Suprapubic skin (tissue), 4 donors: ENCODE results near the gene TNNI3K. TPM values are rescaled to one million over a fixed set of nuclear protein-coding genes. Genes with fewer than 3 reads are reported as not detected.

Source experiments
- DNase-seq, 2 donors: peaks; one replicate each; pipeline ENCODE4 v3.0.0-alpha.2; 2019; ENCODE audit warnings: low spot score in 2 of 2
- H3K27ac ChIP-seq: fragments of 200-600 bp; sonication (generic); one replicate; pipeline ENCODE4 v1.5.1; 2019
- H3K27me3 ChIP-seq: fragments of 200-600 bp; sonication (generic); one replicate; pipeline ENCODE4 v1.5.1; 2019
- H3K36me3 ChIP-seq: fragments of 200-600 bp; sonication (generic); one replicate; pipeline ENCODE4 v1.5.1; 2019
- H3K4me1 ChIP-seq: fragments of 200-600 bp; sonication (generic); one replicate; pipeline ENCODE4 v1.5.1; 2019
- H3K4me3 ChIP-seq: fragments of 200-600 bp; sonication (generic); one replicate; pipeline ENCODE4 v1.5.1; 2019; ENCODE audit warnings: mild to moderate bottlenecking
- H3K9me3 ChIP-seq: fragments of 200-600 bp; sonication (generic); one replicate; pipeline ENCODE4 v1.5.1; 2019
- CTCF ChIP-seq, 2 donors: fragments of 200-600 bp in 1 of 2; fragments of 450-650 bp in 1 of 2; sonication (generic) in 1 of 2; IDR thresholded peaks; one replicate each; pipeline ENCODE4 v1.5.1; 2016 to 2019; ENCODE audit warnings: antibody characterized with exemption in 2 of 2, mild to moderate bottlenecking in 1 of 2, moderate library complexity in 1 of 2
- EP300 ChIP-seq: sonication (generic); formaldehyde crosslinking; IDR thresholded peaks from one replicate; pipeline ENCODE4 v1.6.1; 2017; ENCODE audit warnings: antibody characterized with exemption
- POLR2A ChIP-seq, 2 donors: fragments of 450-650 bp; IDR thresholded peaks; one replicate each; pipeline ENCODE4 v1.6.1; 2017; ENCODE audit warnings: antibody characterized with exemption in 2 of 2, mild to moderate bottlenecking in 2 of 2, moderate library complexity in 2 of 2
- POLR2AphosphoS5 ChIP-seq, 3 donors: sonication (generic); formaldehyde crosslinking; IDR thresholded peaks; one replicate each; pipeline ENCODE4 v1.6.1; 2017; ENCODE audit warnings: antibody characterized with exemption in 3 of 3
- WGBS: methylation state at CpG from one replicate; pipeline ENCODE4 v1.1.5; 2018; 5-methylcytosine and 5-hydroxymethylcytosine counted together
- total RNA-seq, 4 donors: library from RNA; depleted of rRNA; stranded (reverse); fragments of >200 nt; gene quantifications; one replicate each; pipeline ENCODE4 v1.1.0, GENCODE V29; 2016

Gene TNNI3K
- total RNA-seq, 4 donors from 2014 or later, result 0.76 to 3.2 (median 1.1) TPM; not detected in 1

DNA sequence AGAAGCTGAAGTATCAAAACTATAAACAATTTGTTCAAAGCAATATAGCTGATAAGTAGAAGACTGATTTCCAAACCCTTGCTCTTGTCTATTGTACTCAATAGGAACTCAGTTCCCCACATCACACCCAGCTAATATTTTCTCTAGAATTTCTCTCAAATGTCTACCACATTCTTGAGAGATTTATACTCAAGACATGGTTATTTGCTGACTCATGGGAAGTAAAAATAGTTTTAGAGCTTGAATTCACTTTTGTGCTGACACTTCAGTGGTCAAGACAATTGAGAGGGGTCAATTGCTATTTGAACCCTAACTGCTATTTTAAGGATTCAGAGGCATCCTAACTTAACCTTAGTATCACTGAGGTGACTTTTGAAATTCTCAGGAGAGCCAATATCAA lies 99.0 kb downstream of the TNNI3K start:
- Histone ChIP-seq H3K4me1 (no peaks in the 10 kb centered on the region), H3K36me3 (no peaks in the 10 kb centered on the region), H3K4me3 (no peak overlapping the region), H3K27me3 (no peaks in the 10 kb centered on the region), H3K27ac (no peak overlapping the region), H3K9me3 (no peaks in the 10 kb centered on the region)
- DNase-seq, result no peak
- TF ChIP-seq CTCF (IDR thresholded peaks at IDR 0.05) (no peak), POLR2AphosphoS5 (IDR thresholded peaks at IDR 0.05) (no peak), EP300 (no peak), POLR2A (IDR thresholded peaks at IDR 0.05) (no peak)

DNA sequence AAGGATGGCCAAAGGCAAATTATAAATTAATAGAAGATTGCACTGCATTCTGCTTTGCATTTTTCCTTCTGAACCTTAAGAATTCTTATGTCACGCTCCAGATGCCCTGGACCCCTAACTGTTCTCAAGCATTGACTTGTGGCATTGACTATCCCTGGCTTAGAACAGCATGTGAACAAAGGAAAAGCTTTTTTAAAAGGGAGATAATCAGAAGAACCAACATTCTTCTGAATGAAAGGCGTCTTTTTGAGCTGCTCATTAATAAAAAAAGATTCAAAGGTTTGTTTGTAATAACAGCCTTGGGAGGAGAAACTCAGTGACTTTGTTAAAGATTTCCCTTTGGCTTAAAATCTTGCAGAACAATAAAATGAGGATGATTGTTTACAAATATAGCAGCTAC lies 105.5 kb downstream of the TNNI3K start:
- Histone ChIP-seq H3K9me3 (no peaks in the 10 kb centered on the region), H3K27ac (no peak overlapping the region), H3K36me3 (no peaks in the 10 kb centered on the region), H3K4me1 (no peaks in the 10 kb centered on the region), H3K27me3 (no peaks in the 10 kb centered on the region), H3K4me3 (no peak overlapping the region)
- 64% methylated on average over 2 of the region's 2 CpGs for WGBS
- DNase-seq, result no peak
- TF ChIP-seq POLR2A (IDR thresholded peaks at IDR 0.05) (no peak), POLR2AphosphoS5 (IDR thresholded peaks at IDR 0.05) (no peak), CTCF (IDR thresholded peaks at IDR 0.05) (no peak), EP300 (no peak)

- no peaks in the 10 kb centered on the region for H3K27me3 ChIP-seq
- no peak for DNase-seq
- H3K9me3 ChIP-seq, result no peaks in the 10 kb centered on the region
- TF ChIP-seq EP300, result no peak
- no peak for TF ChIP-seq POLR2AphosphoS5 (IDR thresholded peaks at IDR 0.05)
- TF ChIP-seq CTCF (IDR thresholded peaks at IDR 0.05), result no peak
- no peak for TF ChIP-seq POLR2A (IDR thresholded peaks at IDR 0.05)
- no peak overlapping the region for H3K27ac ChIP-seq
- H3K4me1 ChIP-seq, result no peaks in the 10 kb centered on the region
- WGBS, result 89% methylated on average over 4 of the region's 4 CpGs
- no peak overlapping the region for H3K4me3 ChIP-seq
- H3K36me3 ChIP-seq, result no peaks in the 10 kb centered on the region
Measured at GRCh38 chr1:74341702-74342339, 106.6 kb downstream of the TNNI3K start.

DNA sequence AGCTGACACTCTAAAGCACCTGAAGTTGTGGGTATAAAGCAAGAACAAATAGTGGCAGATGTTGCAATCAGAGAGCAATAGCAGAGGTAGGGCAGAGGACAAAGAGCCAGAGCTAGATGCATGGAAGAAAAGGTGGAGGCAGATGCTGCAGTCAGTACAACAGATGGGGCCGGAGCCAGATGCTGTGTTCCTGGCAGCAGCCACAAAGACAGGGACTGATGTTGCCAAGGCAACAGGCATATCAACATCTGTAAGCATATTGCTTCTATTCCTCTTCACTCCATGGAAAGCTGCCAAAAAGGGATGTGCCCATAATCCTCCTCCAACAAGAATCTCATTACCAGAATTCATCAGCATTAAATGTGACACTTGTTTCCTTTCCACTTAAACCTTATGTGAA lies 108.0 kb downstream of the TNNI3K start:
- TF ChIP-seq EP300 (no peak), POLR2A (IDR thresholded peaks at IDR 0.05) (no peak)
- Histone ChIP-seq H3K4me1 (no peaks in the 10 kb centered on the region), H3K27ac (no peak overlapping the region), H3K4me3 (no peak overlapping the region), H3K27me3 (no peaks in the 10 kb centered on the region), H3K9me3 (no peaks in the 10 kb centered on the region), H3K36me3 (no peaks in the 10 kb centered on the region)
- no peak for DNase-seq
- 32% methylated on average over 1 of the region's 1 CpG for WGBS

DNA sequence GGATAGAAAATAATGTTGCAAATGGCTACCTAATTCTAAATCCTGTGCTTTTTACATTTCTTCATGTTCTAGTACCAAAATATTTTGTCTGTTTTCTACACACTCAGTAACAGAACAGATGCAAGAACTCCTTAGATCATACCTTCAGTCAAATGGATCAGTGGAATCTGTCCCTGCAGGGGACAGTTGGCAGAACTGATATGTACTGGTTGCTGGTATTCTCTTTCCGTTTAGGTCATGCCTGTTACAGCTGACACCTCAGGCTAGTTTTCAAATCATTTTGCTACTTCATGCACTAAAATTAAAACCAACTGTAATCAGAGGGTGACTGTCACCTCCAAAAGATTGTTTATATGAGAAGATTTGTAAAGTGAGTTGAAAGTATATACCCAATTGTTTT lies 109.2 kb downstream of the TNNI3K start:
- Histone ChIP-seq H3K27me3 (no peaks in the 10 kb centered on the region), H3K4me1 (no peaks in the 10 kb centered on the region), H3K36me3 (no peaks in the 10 kb centered on the region), H3K4me3 (no peak overlapping the region), H3K27ac (no peak overlapping the region), H3K9me3 (no peaks in the 10 kb centered on the region)
- WGBS, result 63% methylated on average over 1 of the region's 1 CpG
- TF ChIP-seq POLR2AphosphoS5 (IDR thresholded peaks at IDR 0.05), result no peak
- no peak for TF ChIP-seq CTCF (IDR thresholded peaks at IDR 0.05)
- TF ChIP-seq POLR2A (IDR thresholded peaks at IDR 0.05), result no peak
- no peak for TF ChIP-seq EP300
- no peak for DNase-seq

DNA sequence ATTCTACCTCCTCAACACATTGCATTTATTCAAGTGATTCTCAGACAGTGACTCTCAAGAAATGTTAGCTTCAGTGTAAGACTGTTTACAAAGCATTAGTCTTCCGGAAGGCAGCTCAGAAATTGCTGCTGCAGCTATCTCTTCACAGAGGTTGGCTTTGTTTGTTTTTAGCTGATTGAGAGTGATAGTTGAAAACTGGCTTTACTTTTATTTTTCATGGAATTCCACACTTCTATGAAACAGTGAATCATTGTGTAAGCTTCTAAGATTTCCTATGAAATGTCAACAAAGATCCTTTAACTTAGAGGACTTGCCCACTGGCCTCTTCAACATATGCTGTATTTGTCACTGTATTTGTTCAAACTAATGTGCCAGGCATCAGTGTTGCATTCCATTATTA lies 121.3 kb downstream of the TNNI3K start:
- H3K4me1 ChIP-seq, result no peaks in the 10 kb centered on the region
- no peaks in the 10 kb centered on the region for H3K27me3 ChIP-seq
- TF ChIP-seq CTCF (IDR thresholded peaks at IDR 0.05), result no peak
- H3K36me3 ChIP-seq, result no peaks in the 10 kb centered on the region
- no peak overlapping the region for H3K4me3 ChIP-seq
- no peak overlapping the region for H3K27ac ChIP-seq
- H3K9me3 ChIP-seq, result no peaks in the 10 kb centered on the region
- 70% methylated on average over 1 of the region's 1 CpG for WGBS
- DNase-seq, result no peak
